A549 (cell line): Measurements from ENCODE around the gene PDSS1.

ENCODE experiments used
- BHLHE40 ChIP-seq: IDR thresholded peaks from 2 replicates; pipeline ENCODE4 v1.6.1; 2012; ENCODE audit warnings: low read depth, low read length, inconsistent platforms
- CTCF ChIP-seq: fragments of >200 bp; sonication (Bioruptor Twin); formaldehyde crosslinking; IDR thresholded peaks from 3 replicates; pipeline ENCODE4 v1.5.1; 2016
- JUN ChIP-seq, 2 experiments: fragments of >200 bp; sonication (Bioruptor Twin); formaldehyde crosslinking; IDR thresholded peaks; 2 replicates in 1 of 2; 3 replicates in 1 of 2; pipeline ENCODE4 v1.6.1; 2016 to 2017
- MAZ ChIP-seq: fragments of 150-350 bp; IDR thresholded peaks from 2 replicates; pipeline ENCODE4 v1.6.1; 2014; ENCODE audit warnings: antibody characterized with exemption, low read depth, low read length, borderline replicate concordance
- REST ChIP-seq: fragments of 200-600 bp; sonication (generic); IDR thresholded peaks from 2 replicates; pipeline ENCODE4 v1.6.1; 2016; ENCODE audit warnings: antibody characterized with exemption, mild to moderate bottlenecking, moderate library complexity
- USF2 ChIP-seq: fragments of 450-650 bp; IDR thresholded peaks from 2 replicates; pipeline ENCODE4 v1.6.1; 2014; ENCODE audit warnings: antibody characterized with exemption

- TF ChIP-seq REST, result no peak
- no peak for TF ChIP-seq CTCF
- TF ChIP-seq JUN (IDR thresholded peaks at IDR 0.05), result no peak
- TF ChIP-seq BHLHE40, result no peak
- TF ChIP-seq USF2, result no peak
- TF ChIP-seq MAZ, result no peak
Measured at GRCh38 chr10:26721561-26721960, 24.1 kb downstream of the PDSS1 start.
